Frontal cortex (tissue), 4 donors: ENCODE data around the gene FANK1. TPM values are rescaled to one million over a fixed set of nuclear protein-coding genes. Genes with fewer than 3 reads are reported as not detected.

Experiments
- DNase-seq, 2 donors: peaks; one replicate each; pipeline ENCODE4 v3.0.0; 2012; ENCODE audit warnings: low spot score in 2 of 2
- FAIRE-seq: peaks from 2 replicates; lab custom pipeline; 2012; peaks lifted over from hg19 to GRCh38; lab: Jason Lieb, UNC
- total RNA-seq: library from RNA; depleted of rRNA; stranded (reverse); fragments of >200 nt; gene quantifications from one replicate; pipeline ENCODE4 v1.2.3, GENCODE V29; 2014
- donor health status: control.
- donor health status: control.
- donor health status: control.

FANK1 gene
- total RNA-seq, 1 donor from 2014 or later, result 1.2 TPM

- DNase-seq, result no peak
- no peak for FAIRE-seq
Observed at GRCh38 chr10:125983161-125983560, 86.8 kb downstream of the FANK1 start.

- DNase-seq (no peak), FAIRE-seq (no peak)
Observed at GRCh38 chr10:125983656-125984055, 87.3 kb downstream of the FANK1 start.

GRCh38 chr10:125984346-125984745 is 88.0 kb downstream of the FANK1 start:
- no peak for DNase-seq
- no peak for FAIRE-seq

GRCh38 chr10:125984865-125985495 is 88.6 kb downstream of the FANK1 start:
- DNase-seq (no peak), FAIRE-seq (no peak)

DNA sequence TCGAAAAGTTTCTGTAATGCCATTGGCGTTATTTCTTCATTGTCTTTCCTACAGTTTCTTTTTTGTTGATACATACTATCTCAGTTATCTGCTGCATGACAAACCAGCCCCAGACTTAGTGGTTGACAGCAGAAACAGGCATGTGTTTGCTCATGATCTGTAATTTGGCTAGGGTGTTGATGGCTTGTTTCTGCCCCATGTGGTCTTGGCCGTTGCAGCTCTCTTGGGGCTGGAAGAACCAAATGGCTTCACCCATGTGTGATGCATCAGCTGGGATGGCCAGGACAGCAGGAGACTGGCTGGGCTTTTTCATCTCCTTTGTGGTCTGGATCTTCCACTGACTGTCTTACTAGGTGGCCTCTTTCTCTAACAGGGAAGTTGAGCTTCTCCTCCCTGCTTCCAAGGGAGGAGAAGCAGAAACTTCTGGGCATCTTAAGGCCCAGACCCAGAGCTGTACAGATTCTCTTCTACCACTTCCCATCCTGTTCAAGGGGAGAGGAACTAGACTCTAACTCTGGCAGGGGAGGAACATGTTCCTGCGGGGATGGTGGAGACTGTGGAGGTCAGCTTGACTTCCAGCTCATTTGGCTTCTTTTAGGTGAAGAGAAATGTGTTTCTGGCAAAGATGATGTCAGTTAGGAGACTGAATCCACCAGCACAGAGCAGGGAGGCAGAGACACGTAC is 89.3 kb downstream of the FANK1 start:
- DNase-seq (no peak), FAIRE-seq (no peak)

DNA sequence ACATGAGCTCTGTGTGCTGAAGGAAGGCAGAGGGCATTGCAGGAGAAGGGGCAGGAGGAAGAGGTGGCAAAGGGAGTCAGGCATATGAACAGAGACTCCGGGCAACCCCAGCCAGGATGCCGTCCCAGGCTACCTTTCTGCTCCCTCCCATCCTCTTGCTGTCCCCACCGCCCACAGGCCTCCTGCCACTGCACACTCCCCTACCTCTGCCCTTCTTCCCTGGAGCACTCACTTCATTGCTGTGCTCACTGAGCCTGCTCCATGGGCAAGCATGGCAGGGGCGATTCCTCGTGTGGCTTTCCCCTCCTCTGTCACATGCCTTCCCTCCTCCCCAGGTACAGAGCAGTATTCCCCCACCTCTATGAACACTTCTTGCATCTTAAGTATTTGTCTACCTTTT is 93.4 kb downstream of the FANK1 start:
- no peak for FAIRE-seq
- DNase-seq, result no peak

GRCh38 chr10:125990974-125991373 is 94.6 kb downstream of the FANK1 start:
- FAIRE-seq (no peak), DNase-seq (no peak)

DNA sequence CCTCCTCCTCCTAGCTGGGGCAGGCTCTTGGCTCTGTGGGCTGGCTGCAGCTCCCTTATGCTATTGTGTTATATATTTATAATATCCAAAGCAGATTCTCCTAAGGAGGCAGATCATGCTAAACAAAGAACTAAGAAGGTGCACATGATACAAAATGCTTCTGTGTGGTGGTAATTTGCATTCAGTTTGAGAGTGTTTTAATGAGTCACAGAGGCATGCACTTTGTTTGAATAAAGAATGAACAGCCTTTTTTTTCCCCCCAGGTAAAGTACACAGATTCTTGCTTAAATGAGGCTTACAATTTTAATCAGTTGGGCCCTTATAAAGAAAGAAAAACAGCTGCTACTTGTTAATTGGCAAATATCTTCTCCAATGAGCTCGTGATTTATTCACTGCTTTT is 95.0 kb downstream of the FANK1 start:
- FAIRE-seq (no peak), DNase-seq (no peak)

GRCh38 chr10:125992254-125992653 is 95.9 kb downstream of the FANK1 start:
- FAIRE-seq, result no peak
- no peak for DNase-seq

GRCh38 chr10:125994601-125995000 is 98.2 kb downstream of the FANK1 start:
- DNase-seq (no peak), FAIRE-seq (no peak)

DNA sequence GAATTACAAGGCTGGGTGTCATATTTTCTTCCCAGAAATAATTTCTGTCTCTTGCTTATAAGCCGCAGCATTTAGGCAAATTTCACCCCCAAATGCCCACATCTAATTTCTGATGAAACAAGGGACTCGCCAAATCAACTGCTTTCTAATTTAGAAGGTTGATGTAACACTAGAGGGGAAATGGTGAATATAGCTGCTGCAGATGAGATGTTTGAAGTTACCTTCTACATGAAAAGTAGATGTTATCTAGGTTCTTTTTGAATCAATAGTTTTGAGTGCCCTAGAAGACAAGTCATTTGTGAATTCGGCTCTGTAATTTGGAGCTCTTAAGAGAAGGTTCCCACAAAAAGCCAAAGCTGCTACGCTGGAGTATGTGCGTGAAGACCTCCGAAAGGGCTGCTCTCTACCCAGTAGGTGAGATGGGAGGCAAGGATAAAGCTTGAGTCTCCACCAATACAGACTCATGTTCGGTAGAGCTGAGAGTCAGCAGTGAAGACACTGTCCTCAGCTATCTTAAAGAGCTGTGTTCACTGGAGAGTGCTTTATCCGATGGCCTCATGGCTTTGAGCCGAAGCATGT is 99.5 kb downstream of the FANK1 start:
- no peak for DNase-seq
- no peak for FAIRE-seq

- DNase-seq (no peak), FAIRE-seq (no peak)
Observed at GRCh38 chr10:125997586-125997985, 101.2 kb downstream of the FANK1 start.

- FAIRE-seq, result no peak
- no peak for DNase-seq
Observed at GRCh38 chr10:125999694-126000093, 103.3 kb downstream of the FANK1 start.

- FAIRE-seq (no peak), DNase-seq (no peak)
Observed at GRCh38 chr10:126001576-126001975, 105.2 kb downstream of the FANK1 start.

GRCh38 chr10:126004752-126005151 is 108.4 kb downstream of the FANK1 start:
- FAIRE-seq (no peak), DNase-seq (no peak)

GRCh38 chr10:126006264-126006663 is 109.9 kb downstream of the FANK1 start:
- FAIRE-seq (no peak), DNase-seq (no peak)

- no peak for DNase-seq
- FAIRE-seq, result no peak
Observed at GRCh38 chr10:126006906-126007305, 110.5 kb downstream of the FANK1 start.

DNA sequence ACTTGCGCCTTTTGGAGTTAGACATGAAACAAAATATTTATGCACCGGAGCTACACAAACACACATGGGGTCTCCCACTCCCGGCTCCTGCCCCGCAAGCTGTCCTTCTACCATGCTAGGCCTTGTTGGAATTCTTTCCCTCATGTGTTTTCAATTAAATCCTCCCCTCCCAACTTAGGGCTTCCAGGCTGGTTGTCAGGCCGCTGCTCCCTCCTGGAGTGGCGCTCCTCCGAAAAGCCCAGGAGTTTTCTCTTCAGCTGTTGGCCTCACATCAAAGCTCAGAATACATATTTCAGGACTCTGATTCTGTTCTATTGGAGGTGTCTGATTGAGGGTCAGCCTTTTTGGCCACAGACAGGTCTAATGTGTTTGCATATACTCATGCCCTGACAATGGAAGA is 113.3 kb downstream of the FANK1 start:
- no peak for FAIRE-seq

DNA sequence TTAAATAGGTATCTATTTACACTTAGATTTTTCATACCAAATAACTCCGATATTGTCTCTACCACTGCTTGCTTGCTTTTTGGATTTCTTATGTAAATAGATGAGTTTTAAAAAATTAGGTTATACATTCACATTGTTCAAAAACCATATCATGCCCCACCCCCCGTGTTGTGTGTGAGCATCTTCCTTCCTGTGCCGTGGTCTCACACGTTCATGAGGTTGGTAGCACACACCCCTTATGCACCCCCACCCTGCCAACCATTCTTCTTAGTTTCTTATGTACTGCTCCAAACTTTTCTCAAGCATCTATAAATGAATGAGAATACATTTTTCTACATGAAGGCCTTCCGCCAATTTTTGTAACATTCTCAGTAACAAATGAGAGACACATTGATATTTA is 115.6 kb downstream of the FANK1 start:
- no peak for FAIRE-seq
- DNase-seq, result no peak

More for the DNA sequence above, 113.3 kb downstream of the FANK1 start:
- DNase-seq, result no peak

- DNase-seq (no peak), FAIRE-seq (no peak)
Observed at GRCh38 chr10:126012485-126012884, 116.1 kb downstream of the FANK1 start.

GRCh38 chr10:126013489-126014281 is 117.3 kb downstream of the FANK1 start:
- no peak for FAIRE-seq
- DNase-seq, result no peak
